Progenitor cell of endocrine pancreas (in vitro differentiated cells): ENCODE measurements around the gene CLDN17. TPM values are rescaled to one million over a fixed set of nuclear protein-coding genes. Genes with fewer than 3 reads are reported as not detected.

ENCODE experiments used
- DNase-seq: peaks from one replicate; pipeline ENCODE4 v3.0.0; 2021; ENCODE audit warnings: low spot score; ENCODE audit not compliant: unreplicated experiment
- H3K27ac Mint-ChIP-seq: 2 replicates; pipeline ENCODE4 v1.8.0; 2021; ENCODE audit warnings: mild to moderate bottlenecking, moderate library complexity, mixed read lengths
- H3K27me3 Mint-ChIP-seq: 2 replicates; pipeline ENCODE4 v1.8.0; 2021; ENCODE audit warnings: mixed read lengths
- H3K36me3 Mint-ChIP-seq: 2 replicates; pipeline ENCODE4 v1.8.0; 2022; ENCODE audit warnings: mixed read lengths; ENCODE audit not compliant: insufficient read depth
- H3K4me1 Mint-ChIP-seq: 2 replicates; pipeline ENCODE4 v1.8.0; 2021; ENCODE audit warnings: low read depth, mixed read lengths
- H3K4me3 Mint-ChIP-seq: 2 replicates; pipeline ENCODE4 v1.8.0; 2021; ENCODE audit warnings: low read depth, mild to moderate bottlenecking, moderate library complexity, mixed read lengths
- H3K9me3 Mint-ChIP-seq: 2 replicates; pipeline ENCODE4 v1.8.0; 2021; ENCODE audit warnings: low read depth, mixed read lengths
- CTCF ChIP-seq: fragments of 200-600 bp; sonication (generic); IDR thresholded peaks from one replicate; pipeline ENCODE4 v1.5.0; 2021; ENCODE audit warnings: antibody characterized with exemption, mild to moderate bottlenecking; ENCODE audit not compliant: unreplicated experiment
- total RNA-seq: library from RNA; stranded (reverse); gene quantifications from 2 replicates; pipeline ENCODE4 v1.2.1, GENCODE V29; 2021

Gene CLDN17
- total RNA-seq, 1 donor from 2014 or later = not detected

- H3K9me3 Mint-ChIP-seq = no peaks in the 10 kb centered on the region
- no peak for DNase-seq
- H3K27ac Mint-ChIP-seq = no peak overlapping the region
- no peak for TF ChIP-seq CTCF
- H3K4me1 Mint-ChIP-seq = no peaks in the 10 kb centered on the region
- no peak overlapping the region for H3K4me3 Mint-ChIP-seq
- no peaks in the 10 kb centered on the region for H3K36me3 Mint-ChIP-seq
- no peaks in the 10 kb centered on the region for H3K27me3 Mint-ChIP-seq
Observed at GRCh38 chr21:30206551-30207251, 40.1 kb upstream of the CLDN17 start.

- Mint-ChIP-seq H3K9me3 (peaks cover 6% of the 10 kb centered on the region), H3K4me1 (no peaks in the 10 kb centered on the region), H3K27ac (no peak overlapping the region), H3K27me3 (no peaks in the 10 kb centered on the region), H3K36me3 (no peaks in the 10 kb centered on the region), H3K4me3 (no peak overlapping the region)
- no peak for TF ChIP-seq CTCF
- no peak for DNase-seq
Observed at GRCh38 chr21:30200000-30200399, 33.4 kb upstream of the CLDN17 start.

GRCh38 chr21:30194701-30195299 is 28.2 kb upstream of the CLDN17 start:
- no peaks in the 10 kb centered on the region for H3K27me3 Mint-ChIP-seq
- no peak overlapping the region for H3K27ac Mint-ChIP-seq
- H3K4me3 Mint-ChIP-seq = no peak overlapping the region
- no peaks in the 10 kb centered on the region for H3K4me1 Mint-ChIP-seq
- TF ChIP-seq CTCF = peak; percentile 78
- DNase-seq = no peak
- no peaks in the 10 kb centered on the region for H3K36me3 Mint-ChIP-seq
- H3K9me3 Mint-ChIP-seq = no peaks in the 10 kb centered on the region

- no peaks in the 10 kb centered on the region for H3K27me3 Mint-ChIP-seq
- no peak for DNase-seq
- no peaks in the 10 kb centered on the region for H3K9me3 Mint-ChIP-seq
- H3K36me3 Mint-ChIP-seq = no peaks in the 10 kb centered on the region
- no peak for TF ChIP-seq CTCF
- H3K4me3 Mint-ChIP-seq = no peak overlapping the region
- no peak overlapping the region for H3K27ac Mint-ChIP-seq
- H3K4me1 Mint-ChIP-seq = no peaks in the 10 kb centered on the region
Observed at GRCh38 chr21:30193201-30193600, 26.6 kb upstream of the CLDN17 start.

- no peak for TF ChIP-seq CTCF
- DNase-seq = no peak
- Mint-ChIP-seq H3K9me3 (no peaks in the 10 kb centered on the region), H3K27ac (no peak overlapping the region), H3K4me3 (no peak overlapping the region), H3K4me1 (no peaks in the 10 kb centered on the region), H3K36me3 (no peaks in the 10 kb centered on the region), H3K27me3 (no peaks in the 10 kb centered on the region)
Observed at GRCh38 chr21:30190554-30190953, 23.9 kb upstream of the CLDN17 start.
